Lower leg skin (tissue), 4 donors: Measurements from ENCODE around the gene ABCC12. TPM values are rescaled to one million over a fixed set of nuclear protein-coding genes. Genes with fewer than 3 reads are reported as not detected.
"Not testable (repeated sequence)": the region's sequence is repeated elsewhere in the genome, so short reads cannot be mapped to it uniquely, and the experiment has no call there.

Source experiments
- DNase-seq, 2 donors: peaks; one replicate each; pipeline ENCODE4 v3.0.0-alpha.2; 2019; ENCODE audit warnings: low spot score in 2 of 2
- H3K4me3 ChIP-seq: fragments of 200-600 bp; sonication (generic); 2 replicates; pipeline ENCODE4 v1.5.1; 2017; ENCODE audit warnings: mild to moderate bottlenecking, low read depth; ENCODE audit not compliant: poor library complexity, severe bottlenecking
- CTCF ChIP-seq, 3 donors: fragments of 450-650 bp; IDR thresholded peaks; one replicate each; pipeline ENCODE4 v1.5.1; 2016; ENCODE audit warnings: antibody characterized with exemption in 3 of 3, mild to moderate bottlenecking in 3 of 3, moderate library complexity in 2 of 3
- POLR2A ChIP-seq, 2 donors: fragments of 450-650 bp; IDR thresholded peaks; one replicate each; pipeline ENCODE4 v1.6.1; 2016 to 2017; ENCODE audit warnings: antibody characterized with exemption in 2 of 2, mild to moderate bottlenecking in 1 of 2, moderate library complexity in 1 of 2
- WGBS, 2 donors: methylation state at CpG; one replicate each; pipeline ENCODE4 v1.1.5; 2018; 5-methylcytosine and 5-hydroxymethylcytosine counted together
- intact Hi-C: fragments of 100-400 bp; cut with DNase I; formaldehyde crosslinking; loops from one replicate; pipeline ENCODE4 v1.15.0; 2023; ENCODE audit warnings: low total_unique reads
- total RNA-seq, 4 donors: library from RNA; depleted of rRNA; stranded (reverse); fragments of >200 nt; gene quantifications; one replicate each; pipeline ENCODE4 v1.1.0, GENCODE V29; 2016

Gene ABCC12
- total RNA-seq, 4 donors from 2014 or later: 0.16 TPM; not detected in 3

GRCh38 chr16:48182979-48183537, 27.3 kb upstream of the ABCC12 start:
- no peak for DNase-seq
- no peak overlapping the region for H3K4me3 ChIP-seq
- WGBS, 2 donors: 81 to 88% methylated on average over 8 of the region's 8 CpGs
- intact Hi-C loops: no loop called here
- TF ChIP-seq CTCF (IDR thresholded peaks at IDR 0.05) (no peak), POLR2A (IDR thresholded peaks at IDR 0.05) (no peak)

GRCh38 chr16:48181746-48182520, 26.1 kb upstream of the ABCC12 start:
- DNase-seq: not testable (repeated sequence)
- WGBS, 2 donors: 56 to 65% methylated on average over 14 of the region's 14 CpGs

GRCh38 chr16:48180868-48181480, 25.2 kb upstream of the ABCC12 start:
- no peak overlapping the region for H3K4me3 ChIP-seq
- TF ChIP-seq POLR2A (IDR thresholded peaks at IDR 0.05) (no peak), CTCF (IDR thresholded peaks at IDR 0.05) (no peak)
- 76 to 78% methylated on average over 9 of the region's 9 CpGs for WGBS, 2 donors
- no peak for DNase-seq
- intact Hi-C loops: no loop called here

More at GRCh38 chr16:48181746-48182520, 26.1 kb upstream of the ABCC12 start:
- H3K4me3 ChIP-seq, intact Hi-C loops: not testable (repeated sequence)

- 87 to 89% methylated on average over 20 of the region's 20 CpGs for WGBS, 2 donors
- H3K4me3 ChIP-seq: no peak overlapping the region
- intact Hi-C loops: no loop called here
- no peak for DNase-seq
- TF ChIP-seq POLR2A (IDR thresholded peaks at IDR 0.05) (no peak), CTCF (IDR thresholded peaks at IDR 0.05) (no peak)
Observed at GRCh38 chr16:48176635-48177408, 21.0 kb upstream of the ABCC12 start.

GRCh38 chr16:48173889-48174288, 18.1 kb upstream of the ABCC12 start:
- no peak for TF ChIP-seq CTCF (IDR thresholded peaks at IDR 0.05)
- no peak for TF ChIP-seq POLR2A (IDR thresholded peaks at IDR 0.05)
- DNase-seq: no peak
- 58 to 71% methylated on average over 1 of the region's 1 CpG for WGBS, 2 donors
- intact Hi-C loops: loop anchor here (5.0 kb wide), 1 partner anchor 127 kb away; no protein-coding TSS in a partner anchor
- no peak overlapping the region for H3K4me3 ChIP-seq
